Endodermal cell (in vitro differentiated cells): ENCODE results near the gene TXNDC11. TPM values are rescaled to one million over a fixed set of nuclear protein-coding genes. Genes with fewer than 3 reads are reported as not detected.

Source experiments
- DNase-seq: peaks from one replicate; pipeline ENCODE4 v3.0.0-alpha.2; 2017
- H3K27ac ChIP-seq: 2 replicates; pipeline ENCODE4 v1.5.1; 2013; ENCODE audit warnings: mild to moderate bottlenecking, low read depth, low read length, moderate library complexity
- H3K27me3 ChIP-seq: 2 replicates; pipeline ENCODE4 v1.6.1; 2013; ENCODE audit warnings: mild to moderate bottlenecking, low read length, moderate library complexity; ENCODE audit not compliant: insufficient read depth, control insufficient read depth, poor library complexity, severe bottlenecking
- H3K36me3 ChIP-seq: 2 replicates; pipeline ENCODE4 v1.7.0; 2013; ENCODE audit warnings: mild to moderate bottlenecking, low read length, moderate library complexity; ENCODE audit not compliant: control insufficient read depth, insufficient read depth
- H3K4me1 ChIP-seq: one replicate; pipeline ENCODE4 v1.7.0; 2013; ENCODE audit warnings: low read length; ENCODE audit not compliant: control insufficient read depth, insufficient read depth
- H3K4me3 ChIP-seq: 2 replicates; pipeline ENCODE4 v1.5.1; 2013; ENCODE audit warnings: mild to moderate bottlenecking, low read length, moderate library complexity
- H3K9ac ChIP-seq: 2 replicates; pipeline ENCODE4 v1.6.1; 2013; ENCODE audit warnings: mild to moderate bottlenecking, low read length, moderate library complexity; ENCODE audit not compliant: poor library complexity, severe bottlenecking; ENCODE audit errors: extremely low read depth
- H3K9me3 ChIP-seq: 2 replicates; pipeline ENCODE4 v1.6.1; 2013; ENCODE audit warnings: mild to moderate bottlenecking, low read length, moderate library complexity; ENCODE audit not compliant: control insufficient read depth
- H3K27ac Mint-ChIP-seq: 2 replicates; pipeline ENCODE4 v1.8.0; 2020; ENCODE audit warnings: mixed read lengths
- H3K27me3 Mint-ChIP-seq: 2 replicates; pipeline ENCODE4 v1.8.0; 2021; ENCODE audit warnings: mild to moderate bottlenecking, mixed read lengths; ENCODE audit not compliant: insufficient read depth
- H3K36me3 Mint-ChIP-seq: 2 replicates; pipeline ENCODE4 v1.8.0; 2020; ENCODE audit warnings: low read depth, mixed read lengths
- H3K4me1 Mint-ChIP-seq: 2 replicates; pipeline ENCODE4 v1.8.0; 2020; ENCODE audit warnings: mixed read lengths
- H3K4me3 Mint-ChIP-seq: 2 replicates; pipeline ENCODE4 v1.8.0; 2020; ENCODE audit warnings: mild to moderate bottlenecking, moderate library complexity, mixed read lengths
- H3K9me3 Mint-ChIP-seq: 2 replicates; pipeline ENCODE4 v1.8.0; 2020; ENCODE audit warnings: mild to moderate bottlenecking, mixed read lengths
- CTCF ChIP-seq: fragments of 200-600 bp; sonication (generic); conservative IDR thresholded peaks from 2 replicates; pipeline ENCODE4 v1.5.0; 2021; ENCODE audit warnings: antibody characterized with exemption, mild to moderate bottlenecking
- WGBS, 2 experiments: methylation state at CpG; one replicate each; pipeline versions ENCODE4 v1.1.5 to v1.1.7; 2013; ENCODE audit warnings: missing lambda C conversion rate in 2 of 2, mixed read lengths in 1 of 2; ENCODE audit not compliant: insufficient coverage in 1 of 2, insufficient read length in 1 of 2; 5-methylcytosine and 5-hydroxymethylcytosine counted together
- total RNA-seq, 2 donors: library from RNA; stranded (reverse); fragmentation: NEBNext Ultra II Directional in 1 of 2; extraction: Animal tissue kit (Norgen Biotek cat#: 25700) in 1 of 2; gene quantifications; 2 replicates in 1 of 2; 3 replicates in 1 of 2; pipeline ENCODE4 v1.2.1, GENCODE V29; 2021

TXNDC11 gene
- total RNA-seq, 2 donors from 2014 or later, result 16.4 to 20.8 TPM

DNA sequence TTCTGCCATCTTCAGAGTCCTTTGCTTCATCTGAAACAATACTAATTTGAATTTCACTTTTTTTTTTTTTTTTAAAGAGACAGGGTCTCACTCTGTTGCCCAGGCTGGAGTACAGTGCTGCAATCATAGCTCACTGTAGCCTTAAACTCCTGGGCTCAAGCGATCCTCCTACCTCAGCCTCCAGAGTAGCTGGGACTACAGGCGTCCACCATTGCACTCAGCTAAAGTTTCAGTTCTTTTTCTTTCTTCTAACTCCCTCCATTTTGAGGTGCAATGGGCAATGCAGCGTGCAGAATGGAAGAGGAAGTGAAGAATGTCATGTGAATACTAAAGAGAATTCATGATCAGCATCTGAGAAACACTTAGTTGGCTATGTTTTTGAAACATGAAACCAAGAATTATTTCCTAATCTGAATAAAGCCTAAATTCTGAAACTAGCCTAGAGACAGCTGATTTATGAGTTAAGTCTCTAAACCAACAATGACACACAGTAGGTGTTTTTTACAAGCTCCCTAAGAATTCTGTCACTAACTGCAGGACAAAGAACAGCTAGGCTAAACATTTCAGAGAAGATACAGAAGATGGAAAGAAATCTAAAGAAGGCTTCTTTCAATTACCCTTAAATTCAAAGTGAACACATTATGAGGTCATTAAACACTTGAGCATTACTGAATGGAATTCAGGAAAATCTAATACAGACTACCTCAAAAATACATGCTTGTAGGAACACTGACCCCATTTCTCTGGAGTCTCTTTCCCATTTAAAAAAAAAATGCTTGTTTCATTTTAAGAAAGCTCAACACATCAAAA is 53.4 kb downstream of the TXNDC11 start:
- 88 to 91% methylated on average over 2 to 3 of the region's 3 CpGs for WGBS, 2 experiments
- Histone ChIP-seq H3K9ac (no peak overlapping the region), H3K27me3 (no peaks in the 10 kb centered on the region), H3K9me3 (no peaks in the 10 kb centered on the region), H3K4me3 (no peak overlapping the region), H3K27ac (no peak overlapping the region), H3K36me3 (peaks cover 70% of the 10 kb centered on the region), H3K4me1 (no peaks in the 10 kb centered on the region)
- Mint-ChIP-seq H3K4me3 (no peak overlapping the region), H3K27ac (no peak overlapping the region), H3K36me3 (peaks cover 62% of the 10 kb centered on the region), H3K27me3 (no peaks in the 10 kb centered on the region), H3K9me3 (no peaks in the 10 kb centered on the region), H3K4me1 (peaks cover 4% of the 10 kb centered on the region)
- no peak for DNase-seq
- no peak for TF ChIP-seq CTCF

GRCh38 chr16:11688520-11688886 is 54.2 kb downstream of the TXNDC11 start:
- Histone ChIP-seq H3K9ac (no peak overlapping the region), H3K27me3 (no peaks in the 10 kb centered on the region), H3K36me3 (peaks cover 77% of the 10 kb centered on the region), H3K9me3 (no peaks in the 10 kb centered on the region), H3K4me1 (no peaks in the 10 kb centered on the region), H3K27ac (no peak overlapping the region), H3K4me3 (no peak overlapping the region)
- H3K9me3 Mint-ChIP-seq, result no peaks in the 10 kb centered on the region
- peaks cover 69% of the 10 kb centered on the region for H3K36me3 Mint-ChIP-seq
- no peak overlapping the region for H3K27ac Mint-ChIP-seq
- TF ChIP-seq CTCF, result no peak
- H3K4me3 Mint-ChIP-seq, result no peak overlapping the region
- DNase-seq, result no peak
- H3K4me1 Mint-ChIP-seq, result peaks cover 4% of the 10 kb centered on the region
- no peaks in the 10 kb centered on the region for H3K27me3 Mint-ChIP-seq
- WGBS, 2 experiments, result 82% methylated on average over 1 of the region's 1 CpG; no CpG with 5 or more reads in 1 of the 2 experiments

DNA sequence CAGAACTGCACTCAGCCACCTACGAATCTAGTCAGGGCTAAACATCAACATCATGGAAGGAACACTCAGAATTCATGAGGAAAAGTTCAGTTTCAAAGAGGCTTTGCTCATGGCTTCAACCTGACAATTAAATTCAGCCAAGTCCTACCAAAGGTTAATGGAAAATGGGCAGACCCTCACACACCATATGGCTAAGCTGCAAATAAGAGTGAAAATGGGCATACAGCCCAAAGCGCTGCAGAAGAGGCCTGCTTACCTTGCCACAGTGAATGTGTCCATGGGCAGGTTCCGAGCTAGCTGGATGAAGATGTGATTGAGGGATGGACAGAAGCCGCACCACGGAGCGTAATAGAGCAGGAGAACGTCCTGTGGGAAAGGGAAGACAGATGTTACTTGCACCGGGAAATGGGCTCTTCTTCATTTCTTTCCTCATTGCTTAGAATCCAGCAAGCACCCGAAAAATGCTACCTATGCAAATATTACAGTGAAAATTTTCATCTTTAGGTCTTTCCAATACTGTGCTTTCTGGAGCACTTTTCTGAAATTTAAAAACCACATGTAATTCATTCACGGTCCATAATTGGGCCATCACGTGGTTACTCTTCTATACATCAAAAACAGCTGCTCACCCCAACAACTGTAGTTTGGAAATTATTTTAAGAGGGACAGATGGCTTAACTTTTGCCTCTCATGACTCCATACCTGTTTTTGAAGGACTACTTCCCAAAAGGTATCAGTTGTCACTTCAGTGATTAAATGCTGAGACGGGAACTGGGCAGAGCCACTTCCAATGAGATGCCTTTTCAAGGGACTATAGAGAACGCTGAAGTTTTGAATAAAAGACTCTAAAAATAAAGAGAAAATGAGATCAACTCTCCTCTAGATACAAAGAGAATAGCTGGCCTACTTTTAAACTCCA is 54.8 kb downstream of the TXNDC11 start:
- Histone ChIP-seq H3K36me3 (peaks cover 79% of the 10 kb centered on the region), H3K4me1 (no peaks in the 10 kb centered on the region), H3K27ac (no peak overlapping the region), H3K4me3 (no peak overlapping the region), H3K9me3 (no peaks in the 10 kb centered on the region), H3K9ac (no peak overlapping the region), H3K27me3 (no peaks in the 10 kb centered on the region)
- no peak for TF ChIP-seq CTCF
- Mint-ChIP-seq H3K27me3 (no peaks in the 10 kb centered on the region), H3K4me3 (no peak overlapping the region), H3K4me1 (peaks cover 4% of the 10 kb centered on the region), H3K36me3 (peaks cover 76% of the 10 kb centered on the region), H3K9me3 (no peaks in the 10 kb centered on the region), H3K27ac (no peak overlapping the region)
- 94 to 98% methylated on average over 10 to 13 of the region's 13 CpGs for WGBS, 2 experiments
- DNase-seq, result no peak
